ENCODE measurements around the gene CFTR.
"Not testable (repeated sequence)": the region's sequence is repeated elsewhere in the genome, so short reads cannot be mapped to it uniquely, and the experiment has no call there.

CFTR gene

DNA sequence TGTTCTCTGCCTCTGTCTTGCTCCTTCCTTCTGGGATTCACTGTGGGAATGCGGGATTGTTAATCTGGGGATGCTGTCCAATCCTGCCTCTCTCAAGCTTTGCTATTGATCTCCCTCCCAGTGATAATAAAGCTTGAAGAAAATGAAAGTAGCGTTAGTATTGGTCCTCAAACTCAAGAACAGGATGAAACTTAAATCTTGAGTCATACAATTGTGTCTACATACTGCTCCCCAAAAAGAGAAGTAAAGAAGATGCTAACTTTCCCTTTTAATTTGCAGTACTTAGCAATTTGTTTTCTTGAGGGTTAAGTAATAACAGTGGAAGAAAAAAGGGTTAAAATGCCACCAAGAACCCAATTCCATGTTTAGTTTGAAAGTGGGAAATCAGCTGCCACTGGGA is 13.6 kb downstream of the CFTR start:
- DNase-seq (ENCODE audit: low read depth in 3 of 3, low spot score in 1 of 3) = no peak

DNA sequence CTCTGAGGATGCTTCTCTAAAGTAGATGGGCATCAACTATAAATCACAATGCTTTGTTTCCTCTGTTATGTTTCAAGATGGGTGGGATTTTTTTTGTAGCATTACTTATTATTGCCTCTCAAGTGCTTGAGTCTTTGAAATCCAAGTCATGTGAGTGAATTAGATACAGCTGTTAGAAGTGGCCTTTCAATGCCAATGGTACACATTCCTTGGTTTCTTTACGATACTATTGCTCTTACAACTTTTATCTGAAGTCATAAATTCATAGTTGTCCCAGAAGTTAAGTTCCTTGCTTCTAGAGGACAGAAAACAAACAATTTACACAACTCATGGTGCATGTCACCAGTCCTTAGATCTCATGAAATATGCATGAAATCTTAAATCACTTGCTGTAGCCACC is 15.5 kb downstream of the CFTR start:
- no peak for DNase-seq (ENCODE audit: low read depth in 3 of 3, low spot score in 1 of 3)

DNA sequence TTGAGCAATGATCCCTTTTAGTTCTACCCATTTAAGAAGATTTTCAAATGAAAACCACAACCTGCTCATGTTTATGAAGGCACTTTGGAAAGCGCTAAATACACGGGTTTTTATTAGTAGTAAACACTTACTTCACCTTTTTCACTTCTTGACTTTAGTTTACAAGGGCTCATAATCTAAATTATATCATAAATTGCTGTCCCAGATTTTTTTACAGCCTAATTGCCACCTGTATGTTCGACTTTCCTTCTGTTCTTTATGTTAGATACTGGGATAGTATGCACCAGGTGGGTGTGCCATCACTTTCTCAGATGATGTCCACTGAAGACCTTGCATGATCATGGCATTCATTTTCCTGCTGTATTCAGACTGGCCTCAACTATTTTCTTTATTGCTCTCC is 22.5 kb downstream of the CFTR start:
- no peak for DNase-seq (ENCODE audit: low read depth in 3 of 3, low spot score in 1 of 3)

DNA sequence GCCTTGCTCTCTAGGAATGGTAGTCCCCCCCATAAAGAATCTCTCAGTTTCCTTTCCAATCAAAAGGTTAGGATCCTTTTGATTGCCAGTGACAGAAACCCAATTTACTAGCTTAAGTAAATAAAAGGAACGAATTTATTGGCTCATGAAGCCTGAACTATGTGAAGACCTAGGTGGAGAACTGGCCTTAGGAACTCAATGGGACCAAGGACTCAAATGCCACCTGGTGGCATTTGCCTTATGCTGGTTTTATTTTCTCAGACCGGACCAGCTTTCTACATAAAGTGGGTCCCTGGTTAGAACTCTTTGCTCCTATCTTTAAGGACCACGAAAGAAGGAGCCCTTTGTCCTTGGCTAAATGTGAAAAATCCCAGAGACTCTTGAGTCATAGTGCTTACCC is 25.4 kb downstream of the CFTR start:
- DNase-seq (ENCODE audit: low read depth in 3 of 3, low spot score in 1 of 3) = no peak

DNA sequence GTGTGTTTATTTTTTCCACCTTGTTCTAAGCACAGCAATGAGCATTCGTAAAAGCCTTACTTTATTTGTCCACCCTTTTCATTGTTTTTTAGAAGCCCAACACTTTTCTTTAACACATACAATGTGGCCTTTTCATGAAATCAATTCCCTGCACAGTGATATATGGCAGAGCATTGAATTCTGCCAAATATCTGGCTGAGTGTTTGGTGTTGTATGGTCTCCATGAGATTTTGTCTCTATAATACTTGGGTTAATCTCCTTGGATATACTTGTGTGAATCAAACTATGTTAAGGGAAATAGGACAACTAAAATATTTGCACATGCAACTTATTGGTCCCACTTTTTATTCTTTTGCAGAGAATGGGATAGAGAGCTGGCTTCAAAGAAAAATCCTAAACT is 28.9 kb downstream of the CFTR start:
- no peak for DNase-seq (ENCODE audit: low read depth in 3 of 3, low spot score in 1 of 3)

DNA sequence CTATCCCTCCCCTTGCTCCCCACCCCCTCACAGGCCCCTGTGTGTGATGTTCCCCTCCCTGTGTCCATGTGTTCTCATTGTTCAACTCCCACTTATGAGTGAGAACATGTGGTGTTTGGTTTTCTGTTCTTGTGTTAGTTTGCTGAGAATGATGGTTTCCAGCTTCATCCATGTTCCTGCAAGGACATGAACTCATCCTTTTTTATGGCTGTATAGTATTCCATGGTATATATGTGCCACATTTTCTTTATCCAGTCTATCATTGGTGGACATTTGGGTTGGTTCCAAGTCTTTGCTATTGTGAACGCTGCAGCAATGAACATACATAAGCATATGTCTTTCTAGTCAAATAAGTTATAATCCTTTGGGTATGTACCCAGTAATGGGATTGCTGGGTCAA is 37.4 kb downstream of the CFTR start:
- not testable (repeated sequence) for DNase-seq (ENCODE audit: low read depth in 3 of 3, low spot score in 1 of 3)

DNA sequence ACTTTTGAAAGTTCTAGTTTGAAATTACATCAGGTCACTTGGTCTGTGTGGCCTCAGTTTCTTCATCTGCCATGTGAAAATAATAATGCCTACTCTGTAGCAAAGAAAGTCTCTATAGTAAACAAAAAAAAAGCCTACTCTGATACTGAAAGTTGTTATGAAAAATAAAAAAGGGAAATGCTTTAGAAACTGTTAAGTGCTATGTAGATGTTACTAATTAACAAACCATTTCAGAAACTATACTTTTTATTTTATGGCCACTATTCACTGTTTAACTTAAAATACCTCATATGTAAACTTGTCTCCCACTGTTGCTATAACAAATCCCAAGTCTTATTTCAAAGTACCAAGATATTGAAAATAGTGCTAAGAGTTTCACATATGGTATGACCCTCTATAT is 50.6 kb downstream of the CFTR start:
- DNase-seq (ENCODE audit: low read depth in 3 of 3, low spot score in 1 of 3) = no peak

DNA sequence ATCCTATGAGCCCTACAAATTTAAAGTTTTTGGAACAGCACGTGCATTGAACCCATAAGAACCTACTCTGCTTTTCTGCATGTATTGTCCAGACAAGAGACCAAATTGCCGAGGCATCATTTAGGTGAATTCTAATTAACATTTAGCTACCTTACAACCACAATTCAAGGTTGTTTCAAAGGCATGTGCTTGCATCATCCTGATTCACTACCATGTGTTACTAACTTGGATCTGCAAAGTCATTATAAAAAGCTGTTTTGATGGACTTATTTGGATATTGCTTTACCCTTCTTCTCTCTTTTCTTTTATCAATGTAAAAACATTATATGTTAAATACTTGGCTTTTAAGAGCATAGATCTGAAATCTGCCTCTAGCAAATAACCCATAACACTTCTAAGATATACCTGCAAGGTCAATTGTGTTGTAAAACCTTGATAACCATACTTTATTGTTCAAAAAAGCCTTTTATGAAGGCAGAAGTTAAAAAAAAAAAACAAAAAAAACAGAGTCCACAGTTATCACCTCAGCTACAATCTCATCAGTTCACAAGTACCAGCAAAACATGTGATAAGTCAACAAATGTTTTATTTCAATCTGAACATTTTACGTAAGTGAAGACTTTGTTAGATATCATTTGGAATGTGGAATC is 51.9 kb downstream of the CFTR start:
- no peak for DNase-seq (ENCODE audit: low read depth in 3 of 3, low spot score in 1 of 3)

DNA sequence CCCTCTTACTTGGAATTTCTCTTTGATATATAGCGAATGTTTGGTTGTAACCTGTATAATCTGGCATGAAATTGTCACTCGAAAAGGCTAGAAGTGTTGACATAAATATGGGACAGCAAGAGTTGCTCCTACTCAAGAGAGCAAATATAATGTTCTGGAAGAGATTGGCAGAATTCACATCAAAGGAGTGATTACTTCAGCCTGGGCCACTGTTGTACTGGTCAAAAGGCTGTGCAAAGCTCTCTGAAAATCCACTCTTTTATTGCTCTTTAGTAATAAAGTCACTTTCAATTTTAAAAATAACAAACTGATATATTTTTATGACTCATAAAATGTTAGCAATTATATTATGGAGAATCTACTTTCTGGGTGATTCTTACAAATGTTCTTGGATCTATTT is 58.2 kb downstream of the CFTR start:
- DNase-seq (ENCODE audit: low read depth in 3 of 3, low spot score in 1 of 3) = no peak

DNA sequence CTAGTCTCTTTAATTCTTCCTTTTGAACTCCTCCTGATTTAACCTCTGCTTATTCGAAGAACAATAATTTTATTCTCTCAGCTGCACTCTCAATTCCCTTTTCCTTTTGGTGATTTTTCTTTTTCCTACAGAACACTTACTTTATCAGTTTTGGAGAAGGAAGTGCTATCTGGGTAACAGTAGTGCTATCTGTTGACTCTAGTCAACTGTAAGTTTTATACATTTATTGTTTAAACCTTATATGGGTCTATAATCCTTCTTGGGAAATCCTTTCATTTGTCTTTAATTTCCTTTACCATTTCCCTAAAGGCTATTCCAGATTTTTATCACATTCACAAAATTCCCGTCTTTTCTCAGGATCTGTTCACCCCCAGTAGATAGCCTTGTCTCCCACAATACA is 64.2 kb downstream of the CFTR start:
- DNase-seq (ENCODE audit: low read depth in 3 of 3, low spot score in 1 of 3) = no peak

DNA sequence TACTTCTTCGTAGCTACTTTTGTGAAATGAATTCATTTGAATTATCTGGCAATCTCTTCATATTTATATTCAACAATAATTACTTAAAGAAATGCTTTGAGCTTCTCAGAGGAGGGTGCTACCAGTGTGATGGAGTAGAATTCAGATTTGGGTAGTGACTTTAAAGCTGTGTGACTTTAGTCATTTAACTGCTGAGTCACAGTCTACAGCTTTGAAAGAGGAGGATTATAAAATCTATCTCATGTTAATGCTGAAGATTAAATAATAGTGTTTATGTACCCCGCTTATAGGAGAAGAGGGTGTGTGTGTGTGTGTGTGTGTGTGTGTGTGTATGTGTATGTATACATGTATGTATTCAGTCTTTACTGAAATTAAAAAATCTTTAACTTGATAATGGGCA is 68.2 kb downstream of the CFTR start:
- DNase-seq (ENCODE audit: low read depth in 3 of 3, low spot score in 1 of 3) = no peak

DNA sequence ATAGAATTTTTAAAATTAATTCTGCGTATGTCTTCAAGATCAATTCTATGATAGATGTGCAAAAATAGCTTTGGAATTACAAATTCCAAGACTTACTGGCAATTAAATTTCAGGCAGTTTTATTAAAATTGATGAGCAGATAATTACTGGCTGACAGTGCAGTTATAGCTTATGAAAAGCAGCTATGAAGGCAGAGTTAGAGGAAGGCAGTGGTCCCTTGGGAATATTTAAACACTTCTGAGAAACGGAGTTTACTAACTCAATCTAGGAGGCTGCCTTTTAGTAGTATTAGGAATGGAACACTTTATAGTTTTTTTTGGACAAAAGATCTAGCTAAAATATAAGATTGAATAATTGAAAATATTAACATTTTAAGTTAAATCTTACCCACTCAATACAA is 70.8 kb downstream of the CFTR start:
- no peak for DNase-seq (ENCODE audit: low read depth in 3 of 3, low spot score in 1 of 3)

DNA sequence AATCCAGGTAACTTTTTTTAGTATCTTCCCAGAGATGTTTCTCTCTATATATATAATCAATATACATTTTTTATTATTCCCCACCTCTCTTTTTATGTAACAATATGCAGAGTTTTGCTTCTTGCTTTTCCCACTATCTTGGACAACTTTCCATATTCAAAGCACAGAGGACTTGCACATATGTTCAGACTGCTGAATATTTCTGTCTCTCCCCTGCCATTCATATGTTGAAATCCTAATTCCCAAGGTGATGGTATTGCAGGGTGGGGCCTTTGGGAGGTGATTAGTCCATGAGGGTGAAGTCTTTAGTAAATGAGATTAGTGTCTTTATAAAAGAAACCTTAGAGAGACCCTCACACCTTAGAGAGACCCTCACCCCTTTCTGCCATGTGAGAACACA is 72.8 kb downstream of the CFTR start:
- no peak for DNase-seq (ENCODE audit: low read depth in 3 of 3, low spot score in 1 of 3)

DNA sequence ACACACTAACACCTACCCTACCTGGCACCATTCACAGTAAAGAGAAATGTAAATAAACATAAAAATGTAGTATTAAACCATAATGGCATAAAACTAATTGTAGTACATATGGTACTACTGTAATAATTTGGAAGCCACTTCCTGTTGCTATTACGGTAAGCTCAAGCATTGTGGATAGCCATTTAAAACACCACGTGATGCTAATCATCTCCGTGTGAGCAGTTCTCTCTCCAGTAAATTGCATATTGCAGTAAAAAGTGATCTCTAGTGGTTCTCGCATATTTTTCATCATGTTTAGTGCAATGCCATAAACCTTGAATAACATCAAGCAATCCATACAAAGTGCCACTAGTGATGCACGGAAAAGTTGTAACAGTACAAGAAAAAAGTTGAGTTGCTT is 75.4 kb downstream of the CFTR start:
- no peak for DNase-seq (ENCODE audit: low read depth in 3 of 3, low spot score in 1 of 3)

DNA sequence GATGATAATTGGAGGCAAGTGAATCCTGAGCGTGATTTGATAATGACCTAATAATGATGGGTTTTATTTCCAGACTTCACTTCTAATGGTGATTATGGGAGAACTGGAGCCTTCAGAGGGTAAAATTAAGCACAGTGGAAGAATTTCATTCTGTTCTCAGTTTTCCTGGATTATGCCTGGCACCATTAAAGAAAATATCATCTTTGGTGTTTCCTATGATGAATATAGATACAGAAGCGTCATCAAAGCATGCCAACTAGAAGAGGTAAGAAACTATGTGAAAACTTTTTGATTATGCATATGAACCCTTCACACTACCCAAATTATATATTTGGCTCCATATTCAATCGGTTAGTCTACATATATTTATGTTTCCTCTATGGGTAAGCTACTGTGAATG is 79.6 kb downstream of the CFTR start:
- DNase-seq (ENCODE audit: low read depth in 3 of 3, low spot score in 1 of 3) = no peak

DNA sequence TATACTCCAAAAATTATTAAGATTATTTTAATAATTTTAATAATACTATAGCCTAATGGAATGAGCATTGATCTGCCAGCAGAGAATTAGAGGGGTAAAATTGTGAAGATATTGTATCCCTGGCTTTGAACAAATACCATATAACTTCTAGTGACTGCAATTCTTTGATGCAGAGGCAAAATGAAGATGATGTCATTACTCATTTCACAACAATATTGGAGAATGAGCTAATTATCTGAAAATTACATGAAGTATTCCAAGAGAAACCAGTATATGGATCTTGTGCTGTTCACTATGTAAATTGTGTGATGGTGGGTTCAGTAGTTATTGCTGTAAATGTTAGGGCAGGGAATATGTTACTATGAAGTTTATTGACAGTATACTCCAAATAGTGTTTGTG is 80.2 kb downstream of the CFTR start:
- no peak for DNase-seq (ENCODE audit: low read depth in 3 of 3, low spot score in 1 of 3)

DNA sequence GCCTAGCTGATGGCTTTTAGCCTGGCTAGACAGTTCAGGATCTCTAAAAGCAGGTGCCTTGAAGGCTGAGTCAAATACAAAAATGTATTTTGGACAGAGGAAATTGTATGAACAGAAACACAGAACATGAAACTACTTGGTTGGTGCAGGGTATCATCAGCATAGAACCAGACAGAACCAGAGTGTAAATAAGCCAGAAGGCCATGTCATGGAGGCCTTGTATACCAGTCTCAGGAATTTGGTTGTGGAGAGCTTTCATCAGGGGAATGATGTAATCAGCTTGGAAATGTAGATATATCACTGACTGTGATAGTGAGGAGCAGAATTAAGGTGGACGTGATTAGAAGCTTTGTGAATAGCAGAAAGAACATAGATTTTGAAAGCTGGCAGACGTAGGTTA is 82.9 kb downstream of the CFTR start:
- DNase-seq (ENCODE audit: low read depth in 3 of 3, low spot score in 1 of 3) = no peak

DNA sequence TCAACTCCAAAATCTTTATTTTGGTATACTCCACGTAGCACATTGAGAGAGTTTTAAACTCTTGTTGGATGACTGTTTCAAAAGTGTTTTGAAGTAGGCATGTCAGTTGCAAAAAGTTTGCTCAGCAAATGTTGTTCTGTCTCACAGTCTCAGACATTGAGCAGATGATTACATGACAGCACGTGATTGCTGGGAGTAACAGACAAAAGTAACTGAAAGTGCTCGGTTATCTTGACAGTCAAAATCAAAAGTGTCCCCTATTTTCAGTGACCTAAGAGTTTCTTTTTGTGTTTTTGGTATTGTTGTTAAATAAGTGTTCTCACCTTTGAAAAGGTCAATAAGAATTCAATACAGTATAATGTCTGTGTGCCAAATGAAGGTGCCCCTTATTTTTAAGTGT is 84.3 kb downstream of the CFTR start:
- DNase-seq (ENCODE audit: low read depth in 3 of 3, low spot score in 1 of 3) = no peak

DNA sequence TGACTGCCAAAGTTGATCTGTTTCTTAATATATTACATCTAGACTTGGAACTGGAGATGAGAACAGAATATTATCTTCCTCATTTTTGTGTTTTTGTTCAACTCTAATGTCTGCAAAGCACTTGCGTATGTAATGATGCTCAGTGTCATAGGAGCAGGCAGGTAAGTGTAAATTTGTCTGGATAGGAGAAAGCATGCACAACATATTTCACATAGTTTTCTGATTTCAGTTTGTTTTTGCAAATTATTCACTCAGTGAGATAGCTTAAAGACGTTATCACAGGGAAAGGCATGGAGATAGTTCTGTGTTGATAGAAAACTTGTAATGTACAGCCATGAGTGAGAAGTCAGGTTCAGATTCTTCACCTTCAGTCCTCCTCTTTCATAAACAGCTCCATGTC is 84.8 kb downstream of the CFTR start:
- no peak for DNase-seq (ENCODE audit: low read depth in 3 of 3, low spot score in 1 of 3)

DNA sequence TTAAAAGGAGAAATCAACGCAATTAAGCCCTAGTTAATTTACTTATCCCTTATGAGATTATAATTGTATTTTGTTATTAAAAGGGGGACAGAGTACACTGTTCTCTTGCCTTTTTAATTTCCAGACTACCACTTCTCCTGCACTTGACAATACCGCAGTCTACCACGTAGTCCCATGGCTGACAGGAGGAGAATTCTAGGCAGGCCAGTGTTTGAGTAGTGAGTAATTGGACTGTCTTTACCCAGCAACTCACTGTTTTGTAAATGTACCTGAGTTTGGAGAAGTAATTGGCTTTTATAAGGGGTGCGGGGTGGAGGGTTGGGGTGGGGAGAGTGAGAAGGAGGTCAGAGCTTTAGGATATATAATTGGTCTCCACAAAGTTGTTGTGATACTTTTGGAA is 85.4 kb downstream of the CFTR start:
- no peak for DNase-seq (ENCODE audit: low read depth in 3 of 3, low spot score in 1 of 3)

DNA sequence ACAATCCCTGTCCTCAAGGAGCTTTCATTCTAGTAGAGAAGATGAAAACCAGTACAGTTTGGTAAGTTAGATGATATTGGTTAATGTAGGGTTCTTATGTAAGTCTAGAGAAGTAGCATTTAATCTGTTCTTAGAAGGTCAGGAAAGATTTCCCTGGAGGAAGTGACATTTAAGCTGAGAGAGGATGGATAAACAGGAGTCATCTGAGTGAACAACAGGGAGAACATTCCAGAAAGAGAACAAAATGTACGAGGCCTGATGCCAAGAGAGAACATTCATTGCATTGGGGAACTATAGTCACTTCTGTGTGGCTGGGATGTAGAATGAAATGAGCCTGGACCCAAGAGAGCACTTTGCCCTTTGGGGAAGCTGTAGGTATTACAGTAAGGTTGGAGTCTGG is 88.0 kb downstream of the CFTR start:
- no peak for DNase-seq (ENCODE audit: low read depth in 3 of 3, low spot score in 1 of 3)

DNA sequence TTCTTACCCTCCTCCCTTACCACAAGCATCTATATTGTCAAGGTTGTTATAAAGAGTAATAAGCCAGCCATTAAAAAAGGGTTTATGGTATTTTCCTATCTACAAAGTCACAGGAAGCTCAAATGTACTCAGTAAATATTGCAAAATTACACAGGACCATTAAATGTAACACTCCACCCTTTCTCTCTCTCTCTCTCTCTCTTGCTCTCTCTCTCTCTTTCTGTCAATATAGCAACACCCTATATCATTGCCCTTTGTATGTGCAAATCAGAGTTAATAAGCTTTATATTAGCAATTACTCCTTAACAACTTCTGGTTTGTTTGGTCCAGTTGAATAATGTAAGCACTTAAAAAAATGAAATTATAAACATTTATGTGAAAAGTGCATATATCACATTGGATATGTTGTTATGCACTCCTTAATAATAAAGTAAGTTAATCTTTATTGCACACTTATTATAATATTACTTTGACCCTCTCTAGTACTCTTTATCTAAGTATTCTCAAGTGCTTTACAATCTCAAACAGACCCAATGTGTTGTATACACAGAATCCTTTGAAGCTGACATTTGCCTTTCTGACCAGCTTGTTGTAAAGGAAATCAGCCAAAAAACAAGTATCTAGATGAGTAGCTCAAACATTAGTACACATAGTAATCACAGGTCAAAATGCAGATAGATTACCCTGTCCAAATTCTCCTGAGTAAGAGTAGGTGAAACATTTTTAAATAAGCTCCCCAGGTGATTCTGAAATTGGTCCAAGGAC is 93.2 kb downstream of the CFTR start:
- DNase-seq (ENCODE audit: low read depth in 3 of 3, low spot score in 1 of 3) = no peak

DNA sequence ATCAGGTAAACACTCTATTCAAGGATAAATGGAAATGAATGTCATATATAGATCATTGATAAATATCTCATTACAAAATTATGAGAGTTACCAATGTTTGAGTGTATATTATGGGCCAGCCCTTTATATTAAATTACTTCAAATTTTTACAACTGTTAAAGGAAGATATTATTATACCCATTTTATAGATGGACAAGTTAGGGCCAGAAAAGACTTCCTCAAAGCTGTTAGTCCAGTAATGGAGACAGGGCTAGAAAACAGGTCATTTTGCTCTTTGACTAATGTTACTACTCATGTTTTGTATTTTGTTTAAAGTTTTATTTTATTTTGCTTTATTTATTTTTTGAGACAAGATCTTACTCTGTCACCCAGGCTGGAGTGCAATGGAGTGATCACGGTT is 101.6 kb downstream of the CFTR start:
- DNase-seq (ENCODE audit: low read depth in 3 of 3, low spot score in 1 of 3) = no peak
